Activated naive CD8-positive, alpha-beta T cell treated with anti-CD3 and anti-CD28 coated beads, Interleukin-2, amount 10 ng/mL, durations not matched to agents 7 days and 5 days (primary cell): Measurements from ENCODE around the gene RAB44. TPM values are rescaled to one million over a fixed set of nuclear protein-coding genes. Genes with fewer than 3 reads are reported as not detected.

Source experiments
- ATAC-seq: fragments of 150-1000 bp; cut with Tn5 transposase; one replicate; pipeline ENCODE4 v1.10.0; 2021; ENCODE audit warnings: low read depth, moderate library complexity
- POLR2A ChIA-PET: fragments of 350-600 bp; sonication (Branson Sonifier 250); formaldehyde crosslinking; loops from one replicate; lab custom pipeline; 2021; ENCODE audit warnings: antibody characterized with exemption; lab: Charles Lee
- DNase-seq: peaks from one replicate; pipeline ENCODE4 v3.0.0; 2021
- H3K27ac Mint-ChIP-seq: one replicate; pipeline ENCODE4 v1.8.0; 2022; ENCODE audit warnings: mild to moderate bottlenecking, mixed read lengths
- H3K27me3 Mint-ChIP-seq: one replicate; pipeline ENCODE4 v1.8.0; 2022; ENCODE audit warnings: mild to moderate bottlenecking, moderate library complexity, mixed read lengths
- H3K36me3 Mint-ChIP-seq: one replicate; pipeline ENCODE4 v1.8.0; 2021; ENCODE audit warnings: mild to moderate bottlenecking, mixed read lengths
- H3K4me1 Mint-ChIP-seq: one replicate; pipeline ENCODE4 v1.8.0; 2021; ENCODE audit warnings: mixed read lengths
- H3K4me3 Mint-ChIP-seq: one replicate; pipeline ENCODE4 v1.8.0; 2022; ENCODE audit warnings: mild to moderate bottlenecking, moderate library complexity, mixed read lengths
- H3K9me3 Mint-ChIP-seq: one replicate; pipeline ENCODE4 v1.8.0; 2021; ENCODE audit warnings: mixed read lengths
- total RNA-seq, 2 experiments: library from RNA; stranded (reverse); gene quantifications; one replicate each; pipeline ENCODE4 v1.2.3, GENCODE V29; 2021

The RAB44 gene
- total RNA-seq, 2 experiments from 2014 or later, result not detected

DNA sequence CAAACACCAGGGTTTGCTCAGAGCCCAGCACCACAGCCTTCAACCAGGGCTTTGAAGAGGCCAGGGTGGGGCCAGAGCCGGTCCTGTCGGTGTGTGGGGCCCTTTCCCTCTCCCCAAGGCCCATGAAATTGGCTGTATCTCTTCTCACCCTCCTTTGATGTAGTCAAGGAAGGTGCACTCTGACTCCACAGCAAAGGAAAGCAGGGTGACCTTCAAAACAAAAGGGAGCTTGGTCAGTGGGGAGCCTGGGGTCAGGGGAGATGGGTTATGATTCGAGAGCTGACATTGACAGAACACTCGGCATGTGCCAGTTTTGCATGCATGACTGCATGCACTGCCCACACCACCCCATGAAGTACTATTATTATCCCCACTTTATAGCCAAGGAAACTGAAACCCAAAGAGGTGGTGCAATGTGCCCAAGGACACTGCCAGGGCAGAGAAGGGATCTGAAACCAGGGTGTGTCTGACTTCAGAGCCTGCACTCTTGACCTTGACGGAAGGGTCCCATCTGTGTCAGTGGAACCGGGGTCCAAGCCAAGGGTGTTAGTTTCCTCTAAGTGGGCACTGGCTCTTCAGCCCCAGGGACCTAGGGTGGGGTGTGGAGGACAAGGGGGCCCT lies 55.4 kb downstream of the RAB44 start:
- Mint-ChIP-seq H3K36me3 (peaks cover 1% of the 10 kb centered on the region), H3K27ac (peak overlapping the region; percentile 35), H3K9me3 (peaks cover 4% of the 10 kb centered on the region), H3K4me1 (peaks cover 43% of the 10 kb centered on the region), H3K4me3 (no peak overlapping the region), H3K27me3 (no peaks in the 10 kb centered on the region)
- POLR2A ChIA-PET, result interaction anchor here (0.7 to 1.2 kb wide), 3 partner anchors 17 to 233 kb away, joined by 3 read pairs; partner anchors contain the start of gene MTCH1
- ATAC-seq (peak; percentile 8), DNase-seq (no peak)

DNA sequence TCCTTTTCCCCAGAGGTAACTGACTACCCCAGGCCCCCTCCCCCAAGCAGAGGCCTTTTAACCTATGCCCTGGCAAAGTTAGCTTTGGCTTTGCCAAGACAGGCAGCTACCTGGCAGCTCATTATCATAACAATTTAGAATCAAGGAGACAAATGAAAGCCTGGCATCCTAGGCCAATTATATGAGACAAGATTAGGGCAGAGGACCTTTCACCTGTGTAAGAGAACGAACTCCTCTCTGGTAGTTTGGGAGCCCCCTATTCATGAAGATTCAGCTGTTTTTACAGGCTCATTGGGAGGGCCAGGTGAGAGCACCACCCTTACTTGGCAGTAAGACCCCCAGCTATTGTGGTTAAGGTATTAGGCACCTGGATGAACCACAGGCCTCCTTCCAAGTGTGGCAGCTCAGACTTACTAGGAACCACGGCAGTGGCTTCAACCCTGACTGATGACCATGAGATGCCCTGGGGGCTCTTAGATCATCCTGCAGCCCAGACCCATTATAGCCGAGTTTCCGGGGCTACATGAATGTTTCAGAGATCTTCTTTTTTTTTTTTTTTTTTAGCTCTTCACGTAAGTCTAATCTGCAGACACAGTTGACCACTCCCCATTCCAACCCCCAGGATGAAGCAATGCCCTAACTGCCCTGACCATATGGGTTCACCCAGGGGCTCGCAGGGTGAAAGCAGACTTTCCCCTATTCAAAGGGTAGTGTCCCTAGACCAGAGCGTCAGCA lies 56.2 kb downstream of the RAB44 start:
- Mint-ChIP-seq H3K27ac (peak overlapping the region; percentile 31), H3K27me3 (no peaks in the 10 kb centered on the region), H3K9me3 (peaks cover 2% of the 10 kb centered on the region), H3K4me3 (no peak overlapping the region), H3K36me3 (peaks cover 1% of the 10 kb centered on the region), H3K4me1 (peaks cover 47% of the 10 kb centered on the region)
- POLR2A ChIA-PET, result interaction anchor here (0.7 to 1.2 kb wide), 3 partner anchors 16 to 232 kb away, joined by 3 read pairs; partner anchors contain the start of gene MTCH1
- ATAC-seq (no peak), DNase-seq (no peak)

- Mint-ChIP-seq H3K27ac (peak overlapping the region; percentile 68), H3K36me3 (peaks cover 1% of the 10 kb centered on the region), H3K9me3 (no peaks in the 10 kb centered on the region), H3K4me1 (peaks cover 49% of the 10 kb centered on the region), H3K4me3 (peak overlapping the region; percentile 38), H3K27me3 (no peaks in the 10 kb centered on the region)
- ATAC-seq, result no peak
- no peak for DNase-seq
- POLR2A ChIA-PET, result no interaction called here
Measured at GRCh38 chr6:36754582-36755434, 57.2 kb downstream of the RAB44 start.

DNA sequence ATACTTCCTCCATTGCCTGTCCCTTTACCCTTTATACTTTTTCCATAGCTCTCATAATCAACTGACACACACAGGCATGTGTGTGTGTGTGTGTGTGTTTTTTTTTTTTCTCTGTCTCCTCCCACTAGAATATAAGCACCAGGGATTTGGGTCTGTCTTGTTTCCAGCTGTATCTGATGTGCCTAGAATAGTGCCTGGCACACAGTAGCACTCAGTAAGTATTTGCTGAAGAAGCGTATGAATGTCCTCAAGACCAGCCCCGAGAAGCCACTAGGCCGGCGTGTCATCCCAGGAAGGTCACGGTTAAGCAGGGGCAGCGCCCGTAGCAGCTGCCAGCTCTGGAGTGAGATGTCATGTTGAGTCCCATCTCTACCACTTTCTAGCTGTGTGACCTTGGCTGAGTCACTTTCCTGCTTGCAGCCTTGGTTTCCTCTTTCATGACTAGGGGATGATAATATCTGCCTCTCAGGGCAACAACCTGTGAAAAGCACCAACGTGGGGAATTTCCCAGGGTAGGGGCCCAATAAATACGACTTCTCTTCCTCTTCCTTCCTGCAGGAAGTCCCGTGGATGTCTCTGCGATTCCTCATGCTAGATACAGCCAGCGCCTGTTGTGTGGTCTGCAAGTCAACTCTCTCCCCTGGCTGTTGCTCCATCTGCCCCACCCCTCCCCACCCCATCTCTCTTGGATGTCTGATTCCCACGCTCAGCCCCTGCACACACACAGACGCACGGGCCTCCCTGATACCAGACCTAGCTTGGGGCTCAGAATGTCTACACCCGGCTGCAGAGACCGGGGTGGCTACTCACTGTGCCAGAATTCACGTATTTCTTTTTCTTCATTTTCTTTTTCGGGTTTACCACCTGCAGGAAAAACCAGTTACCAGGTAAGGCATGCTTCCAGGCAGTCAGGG lies 58.1 kb downstream of the RAB44 start:
- Mint-ChIP-seq H3K4me1 (peaks cover 49% of the 10 kb centered on the region), H3K4me3 (peak overlapping the region; percentile 38), H3K36me3 (no peaks in the 10 kb centered on the region), H3K27me3 (no peaks in the 10 kb centered on the region), H3K9me3 (no peaks in the 10 kb centered on the region), H3K27ac (peak overlapping the region; percentile 68)
- DNase-seq (no peak), ATAC-seq (peak; percentile 76)
- POLR2A ChIA-PET, result no interaction called here

DNA sequence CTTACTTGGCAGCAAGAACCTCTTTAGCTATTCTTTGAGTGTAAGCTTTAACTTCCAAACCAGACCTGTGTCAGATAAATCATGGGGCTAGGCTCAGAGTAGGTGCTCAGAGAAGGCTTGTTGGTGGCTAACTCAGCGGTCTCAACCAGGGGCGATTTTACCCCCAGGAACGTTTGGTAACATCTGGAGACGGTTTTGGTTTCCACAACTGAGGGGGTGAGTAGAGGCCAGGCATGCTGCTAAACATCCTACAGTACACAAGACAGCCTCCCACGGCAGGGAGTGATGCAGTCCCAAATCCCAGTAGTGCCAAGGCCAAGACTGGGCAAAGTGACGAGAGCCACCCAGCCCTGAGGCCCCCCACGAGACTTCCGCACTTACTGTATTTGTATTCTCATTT lies 59.2 kb downstream of the RAB44 start:
- no peak for ATAC-seq
- H3K27ac Mint-ChIP-seq, result peak overlapping the region; percentile 58
- no peaks in the 10 kb centered on the region for H3K9me3 Mint-ChIP-seq
- POLR2A ChIA-PET, result interaction anchor here (0.5 kb wide), 1 partner anchor 248 kb away, joined by 4 read pairs; no protein-coding TSS in a partner anchor
- H3K36me3 Mint-ChIP-seq, result no peaks in the 10 kb centered on the region
- H3K27me3 Mint-ChIP-seq, result no peaks in the 10 kb centered on the region
- peaks cover 48% of the 10 kb centered on the region for H3K4me1 Mint-ChIP-seq
- H3K4me3 Mint-ChIP-seq, result peak overlapping the region; percentile 9
- no peak for DNase-seq

- Mint-ChIP-seq H3K27ac (no peak overlapping the region), H3K9me3 (no peaks in the 10 kb centered on the region), H3K4me1 (peaks cover 47% of the 10 kb centered on the region), H3K4me3 (no peak overlapping the region), H3K36me3 (no peaks in the 10 kb centered on the region), H3K27me3 (no peaks in the 10 kb centered on the region)
- no peak for ATAC-seq
- no peak for DNase-seq
- POLR2A ChIA-PET, result interaction anchor here (0.5 kb wide), 1 partner anchor 248 kb away, joined by 4 read pairs; no protein-coding TSS in a partner anchor
Measured at GRCh38 chr6:36757206-36757605, 59.6 kb downstream of the RAB44 start.

GRCh38 chr6:36757943-36758508 lies 60.4 kb downstream of the RAB44 start:
- Mint-ChIP-seq H3K27me3 (no peaks in the 10 kb centered on the region), H3K4me1 (peaks cover 41% of the 10 kb centered on the region), H3K36me3 (no peaks in the 10 kb centered on the region), H3K4me3 (no peak overlapping the region), H3K9me3 (no peaks in the 10 kb centered on the region), H3K27ac (no peak overlapping the region)
- DNase-seq (no peak), ATAC-seq (no peak)
- POLR2A ChIA-PET, result interaction anchor here (0.6 to 2.3 kb wide), 3 partner anchors 10 to 143 kb away, joined by 3 to 10 read pairs (median 3); no protein-coding TSS in a partner anchor

- no peak for ATAC-seq
- DNase-seq, result no peak
- Mint-ChIP-seq H3K27ac (peak overlapping the region; percentile 35), H3K36me3 (no peaks in the 10 kb centered on the region), H3K27me3 (no peaks in the 10 kb centered on the region), H3K9me3 (no peaks in the 10 kb centered on the region), H3K4me1 (peaks cover 38% of the 10 kb centered on the region), H3K4me3 (no peak overlapping the region)
- POLR2A ChIA-PET, result interaction anchor here (0.7 to 2.3 kb wide), 6 partner anchors 11 to 143 kb away, joined by 3 to 10 read pairs (median 3); partner anchors contain the start of gene CDKN1A
Measured at GRCh38 chr6:36758516-36759147, 61.0 kb downstream of the RAB44 start.

DNA sequence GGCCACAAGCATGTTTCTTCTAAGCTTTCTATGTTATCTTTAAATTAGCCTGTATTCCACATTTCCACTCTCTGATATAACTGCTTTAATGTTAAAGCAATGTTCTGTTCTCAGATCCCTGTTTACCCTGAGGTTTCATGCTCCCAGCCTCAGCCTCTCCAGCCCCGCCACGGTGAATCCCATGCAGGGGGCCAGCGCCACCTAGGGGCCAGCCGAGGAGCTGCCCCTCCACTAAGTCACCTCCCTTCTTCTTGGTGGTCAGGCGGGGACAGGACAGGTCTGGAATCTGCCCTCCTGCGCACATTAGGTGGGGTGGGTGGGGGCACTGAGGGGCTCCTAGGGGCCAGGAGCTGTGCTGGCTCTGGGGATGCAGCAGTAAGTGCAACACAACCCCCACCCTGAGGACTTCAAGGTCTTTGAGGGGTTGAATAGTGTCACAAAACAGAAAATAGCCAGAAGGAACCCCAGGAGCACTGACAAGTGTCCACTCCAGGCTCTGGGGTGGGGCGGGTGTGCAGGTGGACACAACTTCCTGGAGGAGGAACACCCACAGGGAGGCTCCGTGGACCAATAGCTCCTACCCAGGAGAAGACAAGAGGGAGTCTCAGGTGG lies 61.6 kb downstream of the RAB44 start:
- POLR2A ChIA-PET, result interaction anchor here (0.8 to 2.3 kb wide), 5 partner anchors 10 to 144 kb away, joined by 3 to 10 read pairs (median 3); partner anchors contain the start of gene CDKN1A
- H3K27ac Mint-ChIP-seq, result no peak overlapping the region
- peaks cover 38% of the 10 kb centered on the region for H3K4me1 Mint-ChIP-seq
- ATAC-seq (peak; percentile 61), DNase-seq (peak; percentile 89)
- H3K4me3 Mint-ChIP-seq, result no peak overlapping the region
- H3K27me3 Mint-ChIP-seq, result no peaks in the 10 kb centered on the region
- no peaks in the 10 kb centered on the region for H3K9me3 Mint-ChIP-seq
- H3K36me3 Mint-ChIP-seq, result no peaks in the 10 kb centered on the region

- ATAC-seq (no peak), DNase-seq (no peak)
- Mint-ChIP-seq H3K27me3 (no peaks in the 10 kb centered on the region), H3K4me3 (no peak overlapping the region), H3K27ac (no peak overlapping the region), H3K36me3 (no peaks in the 10 kb centered on the region), H3K4me1 (peaks cover 24% of the 10 kb centered on the region), H3K9me3 (no peaks in the 10 kb centered on the region)
- POLR2A ChIA-PET, result interaction anchor here (0.6 kb wide), 1 partner anchor 15 kb away, joined by 5 read pairs; no protein-coding TSS in a partner anchor
Measured at GRCh38 chr6:36760685-36761435, 63.2 kb downstream of the RAB44 start.

GRCh38 chr6:36762123-36762522 lies 64.5 kb downstream of the RAB44 start:
- Mint-ChIP-seq H3K36me3 (no peaks in the 10 kb centered on the region), H3K27me3 (no peaks in the 10 kb centered on the region), H3K27ac (no peak overlapping the region), H3K4me3 (no peak overlapping the region), H3K9me3 (no peaks in the 10 kb centered on the region), H3K4me1 (peaks cover 21% of the 10 kb centered on the region)
- POLR2A ChIA-PET, result interaction anchor here (0.6 kb wide), 1 partner anchor 174 kb away, joined by 3 read pairs; no protein-coding TSS in a partner anchor
- no peak for ATAC-seq
- no peak for DNase-seq
